ENCODE measurements around the gene FERMT2.
A peak's percentile ranks its signal among the peaks of the same experiment; 100 is the strongest.

The FERMT2 gene, protein sequence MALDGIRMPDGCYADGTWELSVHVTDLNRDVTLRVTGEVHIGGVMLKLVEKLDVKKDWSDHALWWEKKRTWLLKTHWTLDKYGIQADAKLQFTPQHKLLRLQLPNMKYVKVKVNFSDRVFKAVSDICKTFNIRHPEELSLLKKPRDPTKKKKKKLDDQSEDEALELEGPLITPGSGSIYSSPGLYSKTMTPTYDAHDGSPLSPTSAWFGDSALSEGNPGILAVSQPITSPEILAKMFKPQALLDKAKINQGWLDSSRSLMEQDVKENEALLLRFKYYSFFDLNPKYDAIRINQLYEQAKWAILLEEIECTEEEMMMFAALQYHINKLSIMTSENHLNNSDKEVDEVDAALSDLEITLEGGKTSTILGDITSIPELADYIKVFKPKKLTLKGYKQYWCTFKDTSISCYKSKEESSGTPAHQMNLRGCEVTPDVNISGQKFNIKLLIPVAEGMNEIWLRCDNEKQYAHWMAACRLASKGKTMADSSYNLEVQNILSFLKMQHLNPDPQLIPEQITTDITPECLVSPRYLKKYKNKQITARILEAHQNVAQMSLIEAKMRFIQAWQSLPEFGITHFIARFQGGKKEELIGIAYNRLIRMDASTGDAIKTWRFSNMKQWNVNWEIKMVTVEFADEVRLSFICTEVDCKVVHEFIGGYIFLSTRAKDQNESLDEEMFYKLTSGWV

DNA sequence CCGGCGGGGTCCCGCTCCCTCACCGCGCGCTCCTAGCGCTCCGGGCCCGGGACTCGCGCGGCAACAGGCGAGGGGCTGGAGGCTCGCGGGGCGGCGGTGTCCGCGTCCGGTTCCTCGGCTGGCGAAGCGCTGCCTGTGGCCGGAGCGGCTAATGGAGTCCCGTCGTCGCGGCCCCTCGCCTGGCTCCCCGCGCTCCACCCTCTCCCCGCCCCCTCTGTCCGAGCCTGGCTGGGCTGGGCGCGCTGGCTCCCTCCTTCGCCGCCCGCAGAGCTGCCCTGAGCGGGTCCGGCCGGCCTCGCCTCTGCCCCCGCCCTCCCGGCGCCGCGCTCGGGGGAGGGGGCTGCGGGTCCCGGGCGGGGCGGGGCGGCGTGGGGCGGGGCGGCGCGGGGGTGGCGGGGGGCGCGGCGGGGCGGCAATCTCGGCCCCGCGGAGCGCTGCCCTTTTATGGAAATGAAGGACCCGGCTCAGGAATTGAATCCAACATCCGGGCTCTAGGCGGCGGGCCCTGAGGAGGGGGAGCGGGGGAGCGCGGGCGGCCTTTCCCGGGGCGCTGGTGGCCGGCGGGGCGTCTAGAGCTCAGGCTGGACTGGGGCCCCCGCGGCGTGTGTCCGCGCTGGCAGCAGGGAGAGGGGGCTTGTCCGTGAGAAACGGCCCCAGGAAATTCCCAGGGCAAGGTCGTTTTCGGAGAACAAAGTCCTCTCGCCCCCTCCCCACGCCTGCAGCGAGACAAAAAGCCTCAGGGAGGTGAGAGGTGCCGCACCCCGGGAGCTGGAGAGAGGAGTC, at the start of gene FERMT2:
Gene FERMT2, minus strand, starts transcription at position 153 of the 783 bp plus-strand sequence. CDS start 482 bp downstream, outside the sequence.
- peak in 2 of 6 experiments; percentile 3 to 18 for DNase-seq

GRCh38 chr14:52998376-52999015, 47.6 kb upstream of the FERMT2 start:
- DNase-seq = no peak

DNA sequence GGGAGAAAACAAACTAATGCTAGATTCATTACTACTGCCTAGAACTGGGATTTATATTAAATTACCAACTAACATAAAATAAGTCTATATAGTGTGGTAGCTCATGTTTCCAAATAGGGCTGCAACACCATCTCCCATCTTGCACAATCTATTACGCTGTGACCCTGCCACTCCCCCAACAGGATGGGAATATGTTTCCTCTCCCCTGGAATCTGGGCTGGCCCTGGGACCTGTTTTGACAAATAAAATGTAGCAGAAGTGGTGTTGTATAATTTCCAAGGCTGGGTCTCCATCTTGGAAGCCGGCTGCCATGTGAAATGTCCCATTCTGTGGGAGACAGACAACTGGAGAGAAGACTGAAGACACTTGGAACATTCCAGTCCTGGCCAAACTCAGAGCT, 45.6 kb upstream of the FERMT2 start:
- no peak for DNase-seq

DNA sequence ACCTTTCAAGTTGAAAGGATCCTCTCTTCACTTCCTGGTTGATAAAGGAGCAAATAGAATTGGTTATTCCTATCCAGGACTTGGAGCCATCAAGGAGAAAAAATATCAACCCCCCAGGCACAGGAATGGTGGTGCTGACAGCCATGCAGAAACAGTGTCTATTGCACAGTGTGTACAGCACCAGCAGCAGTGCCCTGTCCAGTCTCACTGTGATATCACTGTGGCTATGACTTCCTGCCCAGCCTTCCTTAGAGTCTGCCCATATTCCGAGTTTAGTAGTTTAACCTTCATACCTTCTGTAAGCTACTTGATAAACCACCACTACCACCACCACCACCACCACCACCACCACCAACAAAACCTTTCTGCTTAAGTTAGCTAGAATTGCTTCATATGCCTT, 45.1 kb upstream of the FERMT2 start:
- DNase-seq = no peak

DNA sequence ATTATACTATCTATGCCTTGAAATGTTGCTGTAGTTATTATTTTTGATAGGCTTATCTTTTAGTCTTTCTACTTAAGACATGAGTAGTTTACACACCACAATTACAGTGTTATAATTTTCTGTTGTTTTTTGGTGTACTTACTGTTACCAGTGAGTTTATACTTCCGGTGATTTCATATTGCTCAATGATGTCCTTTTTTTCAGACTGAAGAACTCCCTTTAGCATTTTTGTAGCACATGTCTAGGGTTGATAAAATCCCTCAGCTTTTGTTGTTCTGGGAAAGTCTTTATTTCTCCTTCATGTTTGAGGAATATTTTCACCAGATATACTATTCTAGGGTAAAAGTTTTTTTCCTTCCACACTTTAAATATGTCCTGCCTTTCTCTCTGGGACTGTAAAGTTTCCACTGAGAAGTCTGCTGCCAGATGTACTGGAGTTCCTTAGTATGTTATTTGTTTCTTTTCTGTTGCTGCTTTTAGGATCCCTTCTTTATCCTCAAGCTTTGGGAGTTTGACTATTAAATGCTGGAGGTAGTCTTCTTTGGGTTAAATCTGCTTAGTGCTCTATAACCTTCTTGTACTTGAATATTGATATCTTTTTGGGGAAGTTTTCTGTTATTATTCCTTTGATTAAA, 41.5 kb upstream of the FERMT2 start:
- no peak for DNase-seq

GRCh38 chr14:52988139-52988538, 37.3 kb upstream of the FERMT2 start:
- DNase-seq = no peak

DNA sequence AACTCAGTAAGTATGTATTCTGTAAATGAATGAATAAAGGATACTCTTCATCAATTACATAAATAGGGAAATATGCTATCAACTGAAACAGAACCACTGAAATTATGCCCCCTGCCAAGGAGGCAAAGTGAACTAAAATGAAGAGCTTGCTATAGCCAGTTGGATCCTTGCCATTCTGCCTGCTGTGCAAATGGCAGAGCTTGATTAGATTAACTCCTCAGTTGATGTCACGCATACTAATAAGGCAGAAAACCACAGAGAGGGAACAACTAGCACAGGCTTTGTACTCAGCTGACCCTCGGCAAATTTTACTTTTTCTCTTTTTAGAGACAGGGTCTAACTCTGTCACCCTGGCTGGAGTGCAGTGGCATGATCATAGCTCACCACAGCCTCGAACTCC, 36.7 kb upstream of the FERMT2 start:
- DNase-seq = no peak

DNA sequence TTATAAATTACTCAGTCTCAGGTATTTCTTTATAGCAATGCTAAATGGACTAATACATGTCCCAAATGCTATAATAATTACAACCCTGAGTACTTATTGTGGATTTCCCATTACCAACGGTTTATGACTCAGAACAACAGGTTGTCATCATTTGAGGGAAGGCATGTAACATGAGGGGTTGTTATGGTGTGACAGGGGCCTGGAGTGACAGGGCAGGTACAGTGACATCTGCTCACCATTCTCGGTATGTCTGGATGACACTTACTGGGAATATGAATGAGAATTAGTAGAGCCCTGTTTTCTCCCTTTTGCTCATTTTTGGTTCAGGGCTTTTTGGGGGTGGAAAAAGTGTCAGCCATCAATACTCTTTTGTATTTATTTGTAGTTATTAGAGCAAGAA, 36.2 kb upstream of the FERMT2 start:
- no peak for DNase-seq

GRCh38 chr14:52977798-52978197, 26.9 kb upstream of the FERMT2 start:
- DNase-seq = no peak

- no peak for DNase-seq
Observed at GRCh38 chr14:52974406-52974805, 23.6 kb upstream of the FERMT2 start.

DNA sequence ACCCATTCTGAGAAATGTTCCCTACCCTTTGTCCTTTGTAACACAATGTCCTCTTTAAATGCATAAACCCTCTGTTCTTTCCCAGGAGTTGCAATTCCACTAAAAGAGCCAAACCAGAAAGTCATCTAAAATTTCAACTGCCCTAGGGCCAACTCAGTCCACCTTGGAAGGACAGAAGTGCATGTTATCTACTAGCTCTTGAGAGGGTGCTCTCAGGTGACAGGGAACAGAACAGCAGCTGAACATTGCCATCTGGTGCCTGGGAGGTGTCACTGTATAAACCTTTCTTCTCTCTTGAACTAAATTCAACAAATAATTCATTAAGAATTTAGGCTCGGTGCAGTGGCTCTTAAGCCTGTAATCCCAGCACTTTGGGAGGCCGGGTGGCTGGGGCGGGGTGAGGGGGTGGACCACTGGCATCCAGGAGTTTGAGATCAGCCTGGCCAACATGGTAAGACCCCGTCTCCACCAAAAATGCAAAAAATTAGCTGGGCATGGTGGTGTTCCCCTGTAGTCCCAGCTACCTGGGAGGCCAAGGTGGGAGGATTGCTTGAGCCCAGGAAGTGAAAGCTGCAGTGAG, 10.3 kb upstream of the FERMT2 start:
- peak; percentile 5 to 66 (median 38) for DNase-seq

- DNase-seq = no peak
Observed at GRCh38 chr14:52960627-52961026, 9.8 kb upstream of the FERMT2 start.

GRCh38 chr14:52954346-52955214, 3.7 kb upstream of the FERMT2 start:
- no peak for DNase-seq

DNA sequence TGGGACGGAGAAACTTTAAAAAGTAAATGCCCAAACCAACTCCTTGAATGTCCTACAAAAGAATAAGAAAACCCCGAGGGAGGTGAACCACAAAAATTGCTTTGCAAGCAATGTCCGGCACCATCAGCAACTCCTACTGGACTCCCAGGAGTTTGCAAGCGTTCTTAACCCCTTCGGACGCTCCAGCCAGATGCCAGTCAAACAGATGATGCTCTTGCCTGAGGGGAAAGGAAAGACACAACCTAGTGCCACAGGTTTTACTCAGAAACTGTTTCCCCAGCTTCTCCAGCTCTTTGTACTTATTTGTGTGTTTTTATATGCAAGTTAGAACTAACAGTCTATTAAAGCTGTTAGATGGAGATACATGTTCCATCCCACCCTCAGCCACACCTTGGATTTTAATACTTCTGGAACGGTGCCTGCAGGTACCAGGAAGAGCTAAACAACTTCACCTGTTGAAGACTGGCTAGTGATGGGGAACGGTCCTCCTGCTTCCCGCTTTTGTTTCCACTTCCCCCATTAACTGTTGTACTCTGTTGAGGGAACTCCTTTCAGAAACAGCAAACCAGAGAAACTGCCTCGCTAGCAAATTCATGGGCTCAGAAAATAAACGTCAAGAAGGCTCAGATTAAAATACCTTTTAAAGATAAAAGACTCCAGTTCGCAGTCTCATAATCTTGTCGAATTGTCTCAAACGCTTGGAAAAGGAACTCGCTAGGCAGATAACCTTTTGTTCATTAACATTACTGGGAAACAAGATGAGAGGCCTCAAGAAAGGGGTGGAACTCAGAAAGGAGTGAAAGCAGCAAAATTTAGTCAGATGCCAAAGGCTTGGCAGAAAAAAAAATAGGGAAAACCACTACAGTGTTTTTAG, 1.1 kb upstream of the FERMT2 start:
- peak in 1 of 6 experiments; percentile 21 for DNase-seq

DNA sequence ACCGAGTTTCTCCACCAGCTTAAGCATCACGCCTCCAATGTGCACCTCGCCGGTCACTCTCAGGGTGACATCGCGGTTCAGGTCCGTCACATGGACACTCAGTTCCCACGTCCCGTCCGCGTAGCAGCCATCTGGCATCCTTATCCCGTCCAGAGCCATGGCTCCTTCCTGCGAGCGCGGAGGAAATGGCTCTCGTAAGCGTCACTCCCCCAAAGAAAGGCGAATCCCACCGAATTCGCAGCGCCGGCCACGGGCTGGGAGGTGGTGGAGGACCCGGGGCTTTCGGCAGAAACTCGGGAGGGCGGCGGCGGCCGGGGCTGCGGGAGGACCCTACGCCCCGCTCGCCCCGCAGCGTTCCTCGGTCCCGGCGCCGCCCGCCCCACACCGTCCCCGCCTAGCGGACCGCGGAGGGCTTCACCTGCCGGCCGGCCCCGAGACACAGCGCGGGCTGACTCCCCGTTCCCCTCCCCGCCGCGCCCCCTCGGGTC, 396 bp downstream of the FERMT2 start:
- peak in 3 of 6 experiments; percentile 12 to 32 (median 18) for DNase-seq

- DNase-seq = peak in 1 of 6 experiments; percentile 32
Observed at GRCh38 chr14:52949711-52950409, 990 bp downstream of the FERMT2 start.

- DNase-seq = no peak
Observed at GRCh38 chr14:52949249-52949648, 1.6 kb downstream of the FERMT2 start.

- DNase-seq = no peak
Observed at GRCh38 chr14:52948836-52949235, 2.0 kb downstream of the FERMT2 start.

GRCh38 chr14:52948039-52948438, 2.8 kb downstream of the FERMT2 start:
- DNase-seq = no peak

Measured in stimulated activated naive CD4-positive, alpha-beta T cell (primary cell).